GM12892 (cell line): Measurements from ENCODE around the gene RAMAC.

ENCODE experiments used
- DNase-seq: peaks from one replicate; pipeline ENCODE4 v3.0.0; 2011; ENCODE audit not compliant: insufficient read length
- FAIRE-seq: peaks from 2 replicates; lab custom pipeline; 2011; peaks lifted over from hg19 to GRCh38; lab: Jason Lieb, UNC
- POLR2A ChIP-seq: IDR thresholded peaks from 2 replicates; pipeline ENCODE4 v1.6.1; 2011; ENCODE audit warnings: low read depth, low read length, control low read depth
- POLR2AphosphoS5 ChIP-seq: IDR thresholded peaks from 2 replicates; pipeline ENCODE4 v1.6.1; 2011; ENCODE audit warnings: low read depth, low read length, control low read depth
- TAF1 ChIP-seq: IDR thresholded peaks from 2 replicates; pipeline ENCODE4 v1.6.1; 2011; ENCODE audit warnings: low read depth, mild to moderate bottlenecking, control low read depth, low read length, borderline replicate concordance

The RAMAC gene

GRCh38 chr15:82971218-82971984, 14.6 kb upstream of the RAMAC start:
- FAIRE-seq (no peak), DNase-seq (no peak)
- TF ChIP-seq POLR2A: no peak
- no peak for TF ChIP-seq TAF1
- no peak for TF ChIP-seq POLR2AphosphoS5

- DNase-seq (no peak), FAIRE-seq (no peak)
- TF ChIP-seq TAF1 (no peak), POLR2A (no peak), POLR2AphosphoS5 (no peak)
Measured at GRCh38 chr15:82972990-82973389, 13.0 kb upstream of the RAMAC start.

- no peak for FAIRE-seq
- no peak for DNase-seq
- TF ChIP-seq TAF1: no peak
- no peak for TF ChIP-seq POLR2A
- no peak for TF ChIP-seq POLR2AphosphoS5
Measured at GRCh38 chr15:82977076-82977475, 8.9 kb upstream of the RAMAC start.

- DNase-seq (no peak), FAIRE-seq (no peak)
Measured at GRCh38 chr15:82978438-82978837, 7.6 kb upstream of the RAMAC start.

GRCh38 chr15:82979726-82980125, 6.3 kb upstream of the RAMAC start:
- peak; percentile 24 for FAIRE-seq
- TF ChIP-seq POLR2A (no peak), POLR2AphosphoS5 (no peak), TAF1 (no peak)
- no peak for DNase-seq

More at GRCh38 chr15:82978438-82978837, 7.6 kb upstream of the RAMAC start:
- no peak for TF ChIP-seq POLR2AphosphoS5
- no peak for TF ChIP-seq TAF1
- TF ChIP-seq POLR2A: no peak

GRCh38 chr15:82980981-82981380, 5.0 kb upstream of the RAMAC start:
- TF ChIP-seq POLR2AphosphoS5: no peak
- TF ChIP-seq POLR2A: no peak
- no peak for TF ChIP-seq TAF1
- FAIRE-seq (no peak), DNase-seq (no peak)

- FAIRE-seq (no peak), DNase-seq (peak; percentile 37)
- TF ChIP-seq TAF1 (no peak), POLR2A (no peak), POLR2AphosphoS5 (no peak)
Measured at GRCh38 chr15:82986442-82986780, 401 bp downstream of the RAMAC start.

GRCh38 chr15:82992436-82992998, 6.5 kb downstream of the RAMAC start:
- DNase-seq (no peak), FAIRE-seq (no peak)
- TF ChIP-seq POLR2A (no peak), TAF1 (no peak), POLR2AphosphoS5 (no peak)

GRCh38 chr15:82993144-82993543, 7.1 kb downstream of the RAMAC start:
- FAIRE-seq (no peak), DNase-seq (no peak)
- TF ChIP-seq POLR2AphosphoS5 (no peak), POLR2A (no peak), TAF1 (no peak)

GRCh38 chr15:82995076-82995475, 9.1 kb downstream of the RAMAC start:
- FAIRE-seq (no peak), DNase-seq (no peak)
- TF ChIP-seq POLR2A (no peak), POLR2AphosphoS5 (no peak), TAF1 (no peak)

GRCh38 chr15:82995938-82996337, 9.9 kb downstream of the RAMAC start:
- DNase-seq (no peak), FAIRE-seq (no peak)
- TF ChIP-seq POLR2AphosphoS5 (no peak), POLR2A (no peak), TAF1 (no peak)

GRCh38 chr15:82999426-82999825, 13.4 kb downstream of the RAMAC start:
- TF ChIP-seq TAF1 (no peak), POLR2AphosphoS5 (no peak), POLR2A (no peak)
- DNase-seq: no peak
- FAIRE-seq: no peak
